Activated CD8-positive, alpha-beta memory T cell treated with anti-CD3 and anti-CD28 coated beads for 1 hour (primary cell): Measurements from ENCODE around the gene BMS1.
"Not testable (repeated sequence)": the region's sequence is repeated elsewhere in the genome, so short reads cannot be mapped to it uniquely, and the experiment has no call there.

Source experiments
- DNase-seq, 2 donors: peaks; one replicate each; pipeline ENCODE4 v3.0.0-alpha.2; 2020; ENCODE audit warnings: low read depth in 1 of 2; ENCODE audit errors: extremely low read depth in 1 of 2

The BMS1 gene

DNA sequence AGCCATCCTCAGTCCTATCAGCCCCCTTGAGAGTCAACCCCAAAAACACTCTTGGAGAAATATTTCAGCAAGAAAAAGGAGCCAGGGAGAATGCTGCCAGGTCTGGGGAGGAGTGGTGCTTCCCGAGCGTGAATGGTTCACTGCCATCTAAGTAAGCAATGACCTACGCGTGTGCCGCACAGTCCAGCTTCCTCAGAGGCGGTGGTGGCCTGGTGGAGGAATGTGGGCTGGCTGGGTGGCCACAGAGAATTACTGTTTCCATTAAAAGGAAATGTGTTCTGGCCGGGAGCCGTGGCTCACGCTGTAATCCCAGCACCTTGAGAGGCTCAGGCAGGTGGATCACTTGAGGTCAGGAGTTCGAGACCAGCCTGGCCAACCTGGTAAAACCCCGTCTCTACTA is 77.4 kb downstream of the BMS1 start:
- not testable (repeated sequence) for DNase-seq

DNA sequence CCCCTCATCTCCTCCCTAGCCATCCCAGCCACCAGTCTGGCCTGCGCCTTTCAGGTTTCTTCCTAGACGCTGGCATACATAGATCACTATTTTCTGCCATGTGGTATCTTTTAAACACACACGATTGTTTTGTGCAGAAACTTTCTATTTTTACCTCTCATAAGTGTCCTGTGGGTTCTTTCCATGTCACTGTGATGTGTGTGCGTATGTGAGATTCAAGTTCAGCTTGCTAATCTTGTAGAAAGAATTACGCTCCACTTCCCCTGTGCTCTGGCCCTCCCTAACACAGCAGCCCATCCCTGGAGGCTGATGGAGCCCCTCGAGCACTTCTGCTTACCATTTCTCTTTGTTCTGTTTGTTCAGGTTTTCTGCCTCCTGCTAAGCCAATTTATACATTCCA is 80.2 kb downstream of the BMS1 start:
- not testable (repeated sequence) for DNase-seq

DNA sequence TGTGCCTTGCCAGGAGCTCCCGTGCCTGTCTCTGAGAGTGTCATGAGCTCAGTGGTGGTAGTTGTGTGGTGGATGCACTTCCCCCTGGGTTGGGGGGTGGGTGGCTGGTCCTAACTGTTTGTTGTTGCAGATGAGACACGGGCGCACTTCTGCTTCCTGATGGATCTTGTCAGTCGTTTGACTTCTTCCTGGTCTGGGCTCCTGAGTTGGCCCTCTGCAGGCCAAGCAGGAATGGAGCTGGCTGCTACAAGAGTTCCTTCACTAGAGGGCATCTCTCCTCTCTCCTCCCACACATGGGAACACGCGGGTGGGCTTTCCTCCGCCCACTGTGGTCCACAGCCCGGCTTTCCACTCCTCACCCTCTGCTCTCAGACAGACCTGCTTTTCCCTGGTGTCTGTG is 82.0 kb downstream of the BMS1 start:
- DNase-seq: no peak

DNA sequence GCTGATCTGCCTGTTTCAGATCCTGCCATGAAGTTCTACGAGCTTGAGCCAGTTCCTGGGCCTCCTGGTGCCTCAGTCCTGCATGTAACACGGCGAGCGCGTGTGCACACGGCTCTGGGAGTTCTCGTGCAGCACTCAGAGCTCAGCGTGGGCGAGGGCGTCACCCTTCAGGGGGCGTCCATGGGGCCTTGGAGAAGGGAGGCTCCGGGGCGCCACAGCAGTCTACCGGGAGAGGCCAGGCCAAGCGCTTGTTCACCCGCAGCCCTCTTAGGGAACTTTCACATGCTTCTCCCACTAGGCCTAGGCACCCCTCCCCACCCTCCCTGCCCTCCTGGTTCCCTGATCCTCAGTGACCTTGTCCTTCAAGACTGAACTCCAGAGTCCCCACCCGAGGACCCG is 83.1 kb downstream of the BMS1 start:
- DNase-seq: no peak

DNA sequence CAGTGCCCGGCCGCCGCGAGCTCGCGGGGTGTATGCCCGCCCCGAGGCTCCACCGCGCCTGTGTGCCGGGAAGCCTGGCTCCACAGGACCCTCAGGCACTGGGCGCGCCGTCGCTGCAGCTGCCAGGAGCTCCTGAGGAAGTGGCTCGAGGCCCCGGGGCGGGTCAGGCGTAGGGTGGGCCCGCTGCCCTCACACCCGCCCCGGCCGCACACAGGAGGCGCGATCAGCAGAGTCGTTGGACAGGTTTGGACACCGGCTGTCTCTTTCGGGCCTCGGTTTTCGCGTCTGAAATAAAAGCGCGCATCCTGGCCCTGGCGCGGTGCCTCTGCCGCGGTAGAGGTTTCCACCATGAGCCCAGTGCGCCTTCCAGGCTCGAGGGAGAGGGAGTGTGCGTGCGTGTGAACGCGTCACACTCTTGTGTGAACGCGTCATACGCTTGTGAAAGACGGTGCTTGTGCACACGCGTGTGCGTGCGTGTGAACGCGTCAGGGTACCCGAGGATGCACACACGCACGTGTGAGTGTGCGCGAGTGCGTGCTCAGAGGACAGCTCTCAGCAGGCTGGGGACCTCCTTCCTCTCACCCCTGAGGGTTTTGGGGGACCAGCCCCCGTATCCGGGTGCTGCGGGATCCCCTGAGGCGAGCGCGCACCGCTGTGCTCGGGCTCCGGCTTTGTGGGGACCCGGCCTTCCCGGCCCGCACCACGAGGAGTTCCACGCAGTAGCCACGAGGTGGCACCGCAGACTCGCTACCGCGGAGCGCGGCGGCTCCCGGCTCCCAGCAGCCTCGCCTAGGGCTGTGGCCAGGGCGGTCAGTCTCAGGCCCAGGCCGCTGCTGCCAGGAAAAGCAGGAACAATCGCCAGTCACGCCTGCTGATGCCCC is 83.8 kb downstream of the BMS1 start:
- DNase-seq: peak; percentile 1 to 5

DNA sequence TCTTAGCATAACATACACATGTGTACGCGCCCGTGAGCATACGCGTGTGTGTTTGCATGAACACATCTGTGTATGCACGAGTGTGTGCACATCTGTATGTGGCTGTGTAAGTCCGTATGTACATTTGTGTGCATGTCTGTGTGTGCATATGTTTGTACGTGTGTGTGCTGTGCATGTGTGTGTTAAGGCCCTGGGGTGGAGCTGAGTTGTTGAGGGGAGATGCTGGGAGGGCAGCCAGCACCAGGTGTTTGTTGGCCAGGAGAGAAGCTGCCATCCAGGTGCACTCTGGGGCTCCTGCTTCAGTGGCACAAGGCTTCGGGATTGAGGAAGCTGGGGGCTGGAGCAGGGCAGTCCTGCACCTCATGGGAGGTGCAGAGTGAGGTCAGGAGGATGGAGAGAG is 85.0 kb downstream of the BMS1 start:
- no peak for DNase-seq

DNA sequence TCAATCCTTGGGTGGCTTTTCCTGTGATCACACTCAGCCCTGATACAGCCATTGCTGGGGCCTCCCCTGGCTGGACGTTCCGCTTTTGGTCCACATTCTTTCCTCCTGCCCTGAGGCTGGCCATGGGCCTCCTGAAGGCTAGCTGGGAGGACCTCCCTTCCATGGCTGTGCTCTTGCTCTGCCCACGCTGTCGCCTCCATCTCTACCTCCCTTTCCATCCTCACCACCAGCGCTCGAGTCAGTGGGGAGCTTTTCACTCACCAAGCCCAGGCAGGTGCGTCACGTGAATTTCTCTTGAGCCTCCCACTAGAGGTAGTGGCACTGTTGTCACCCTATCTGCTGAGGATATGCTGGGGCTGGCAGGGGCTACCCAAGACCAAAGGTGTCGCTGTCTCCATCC is 85.9 kb downstream of the BMS1 start:
- no peak for DNase-seq

DNA sequence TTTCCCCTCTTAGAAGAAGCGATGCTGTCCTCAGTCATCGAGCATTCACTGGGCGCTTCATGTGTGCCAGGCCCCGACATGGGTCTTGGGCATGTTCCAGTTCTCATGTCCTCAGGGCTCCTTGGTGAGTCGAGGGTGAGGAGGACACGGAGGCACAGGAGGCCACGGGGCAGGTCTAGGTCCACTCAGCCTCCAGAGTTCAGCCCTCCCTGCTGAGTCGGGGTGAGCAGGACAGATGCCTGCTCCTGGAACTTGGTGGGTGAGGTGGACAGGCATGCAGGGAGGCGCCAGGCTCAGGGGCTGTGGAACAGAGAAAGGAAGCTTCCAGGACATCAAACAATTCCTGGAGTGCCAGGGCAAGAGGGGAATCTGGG is 87.4 kb downstream of the BMS1 start:
- no peak for DNase-seq

DNA sequence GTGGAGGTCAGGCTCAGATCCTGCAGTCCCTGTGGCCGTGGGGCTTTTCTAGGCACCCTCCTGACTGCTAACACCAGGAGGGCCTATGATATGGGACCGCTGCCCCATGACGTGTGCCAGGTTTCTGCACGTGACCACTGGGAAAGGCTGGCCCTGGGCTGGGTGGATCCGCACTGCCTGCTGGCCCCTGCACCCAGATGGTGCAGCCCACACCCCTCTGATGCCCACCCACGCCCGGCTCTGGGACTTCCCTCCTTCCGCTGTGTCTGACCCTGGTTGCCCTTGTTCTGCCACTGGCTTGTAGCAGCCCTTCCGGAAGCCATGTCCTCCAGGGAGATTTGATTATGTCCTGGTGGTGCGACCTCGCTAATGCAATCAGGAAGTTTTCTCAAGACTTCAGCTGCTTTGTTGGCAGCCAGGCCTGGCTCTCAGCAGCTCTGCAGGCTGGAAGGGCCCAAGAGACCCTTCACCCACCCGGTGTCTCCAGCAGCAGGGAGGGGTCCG is 88.6 kb downstream of the BMS1 start:
- DNase-seq: not testable (repeated sequence)

DNA sequence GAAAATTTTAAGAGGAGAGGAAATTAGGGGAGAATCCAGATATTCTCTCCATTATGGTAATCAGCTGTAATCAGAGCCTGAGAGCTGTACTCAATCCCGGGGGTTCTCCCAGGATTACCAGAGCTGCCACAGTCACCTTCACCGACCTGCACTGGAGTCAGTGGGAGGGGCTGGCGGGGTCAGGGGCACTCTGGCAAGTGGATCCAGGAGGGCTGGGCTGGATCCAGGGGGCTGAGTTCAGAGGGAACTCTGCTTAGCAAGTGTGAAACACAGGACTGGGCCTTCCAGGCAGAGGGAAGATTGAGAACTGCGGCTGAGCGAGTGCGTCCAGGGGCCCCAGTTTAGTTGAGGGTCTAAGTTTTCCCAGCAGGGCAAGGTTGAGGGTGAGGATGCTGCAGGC is 89.2 kb downstream of the BMS1 start:
- DNase-seq: no peak

DNA sequence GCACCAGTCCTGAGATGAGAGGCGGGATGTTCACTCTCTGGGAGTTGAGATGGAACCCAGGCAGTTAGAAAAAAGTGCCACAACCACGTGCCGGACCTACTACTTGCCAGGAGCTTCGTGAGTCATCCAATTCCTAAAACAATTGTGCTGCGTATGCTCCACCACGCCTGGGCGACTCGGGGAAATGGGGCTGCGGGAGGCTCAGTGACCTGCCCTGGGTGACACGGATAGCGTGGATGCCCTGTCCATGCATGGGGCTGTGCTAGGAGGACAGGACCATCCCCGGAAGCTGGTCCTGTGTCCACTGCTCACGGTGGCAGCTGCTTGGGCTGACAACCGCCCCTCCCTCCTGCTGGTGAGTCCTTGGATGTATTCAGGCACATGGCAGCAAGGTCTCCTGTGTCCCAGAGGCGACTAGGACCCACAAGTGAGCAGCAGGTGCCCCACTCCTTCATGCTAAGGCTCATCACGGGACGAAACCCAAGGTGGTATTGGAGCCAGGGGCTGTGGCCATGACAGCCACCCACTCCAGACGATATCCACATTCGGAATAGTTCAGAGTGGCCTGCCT is 90.4 kb downstream of the BMS1 start:
- DNase-seq: no peak

DNA sequence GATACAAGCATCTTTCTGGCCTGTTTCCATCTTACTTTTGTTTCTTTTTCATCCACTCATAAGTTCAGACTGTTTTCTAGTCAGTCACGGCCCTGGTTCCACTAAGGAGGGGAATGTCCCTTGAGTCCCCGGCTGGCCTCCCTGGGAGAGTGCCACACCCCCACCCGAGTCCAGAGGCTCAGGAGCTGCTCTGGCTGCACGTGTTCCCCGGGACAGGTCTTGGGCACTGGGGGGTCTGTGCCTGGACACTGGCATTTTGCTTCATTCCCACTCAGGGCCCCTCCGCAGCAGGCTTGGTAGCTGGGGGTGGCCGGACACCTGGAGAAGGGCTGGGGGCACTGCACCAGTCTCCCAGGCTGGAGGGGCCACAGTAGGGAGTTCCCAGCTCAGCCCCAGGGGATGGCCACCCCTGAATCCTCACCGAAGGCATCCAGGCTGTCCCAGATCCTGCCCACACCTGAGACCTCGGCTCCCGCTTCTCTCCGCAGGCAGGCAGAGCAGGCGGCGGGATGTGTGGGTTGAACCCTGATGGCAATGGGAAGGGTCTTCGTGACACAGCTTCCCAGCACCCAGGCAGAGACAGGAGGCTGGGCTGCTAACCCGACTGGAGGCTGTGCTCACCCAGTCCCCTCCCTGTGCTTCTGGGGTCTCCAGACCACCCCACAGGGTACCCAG is 92.3 kb downstream of the BMS1 start:
- no peak for DNase-seq

DNA sequence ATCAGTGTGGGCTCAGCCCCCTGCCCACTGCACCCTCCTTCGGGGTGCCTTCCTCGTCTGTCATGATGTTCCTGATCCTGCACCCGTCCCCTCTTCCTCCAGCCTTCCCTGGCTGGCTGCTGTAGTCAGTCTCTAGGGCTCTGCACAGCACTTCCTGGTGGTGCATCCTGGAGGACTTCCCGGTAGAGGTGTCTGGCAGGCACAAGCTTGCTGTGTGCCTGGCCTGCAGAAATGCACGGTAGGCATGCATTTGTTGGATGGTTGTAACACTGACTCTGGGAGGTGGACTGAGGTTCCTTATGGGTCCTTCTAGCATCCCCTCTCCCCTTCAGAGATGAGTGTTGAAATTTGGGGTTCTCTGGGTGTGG is 92.8 kb downstream of the BMS1 start:
- no peak for DNase-seq

DNA sequence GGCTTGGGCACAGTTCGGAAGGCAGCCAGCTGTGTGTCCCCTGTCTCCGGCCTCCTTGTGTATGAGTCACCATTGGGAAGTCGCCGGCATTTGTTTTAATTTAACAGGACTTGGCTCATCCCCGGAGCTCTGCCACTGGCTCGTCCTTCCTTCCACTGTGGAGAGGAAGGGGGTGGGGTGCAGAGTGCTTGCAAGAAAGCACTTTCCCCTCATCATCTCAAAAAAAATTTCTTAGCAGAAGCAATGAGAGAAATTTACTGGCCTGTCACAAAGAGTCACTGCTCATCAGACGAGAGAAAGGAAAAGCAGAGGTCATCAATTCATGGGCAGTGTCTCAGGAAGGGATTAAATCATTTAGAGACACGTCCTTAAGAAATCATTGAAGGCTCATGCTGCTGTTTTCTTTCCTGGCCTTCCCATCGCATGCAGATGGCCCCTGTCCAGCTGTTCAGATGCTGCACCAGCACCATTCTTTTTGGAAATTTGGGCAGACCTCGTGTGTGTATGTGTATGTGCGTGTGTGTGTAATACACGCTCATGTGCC is 93.3 kb downstream of the BMS1 start:
- DNase-seq: no peak

DNA sequence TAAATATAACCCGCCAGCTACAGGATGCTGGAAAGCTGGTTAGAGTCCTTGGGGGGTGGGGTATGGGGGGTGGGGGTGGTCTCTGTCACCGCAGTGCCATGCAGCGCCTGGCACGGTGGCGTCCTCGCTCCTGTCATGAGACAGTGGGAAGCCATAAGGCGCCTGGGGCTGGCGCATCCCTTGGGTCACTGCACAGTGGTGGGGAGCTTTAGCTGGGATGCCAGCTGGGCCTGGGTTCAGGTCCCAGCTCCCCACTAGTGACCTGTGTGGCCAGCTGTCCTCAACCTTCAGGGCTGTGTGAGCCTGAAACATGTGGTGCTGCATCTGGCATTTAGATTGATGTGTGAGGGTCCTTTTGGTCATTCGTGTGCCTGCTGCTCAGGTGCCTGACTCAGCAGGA is 93.9 kb downstream of the BMS1 start:
- DNase-seq: no peak

DNA sequence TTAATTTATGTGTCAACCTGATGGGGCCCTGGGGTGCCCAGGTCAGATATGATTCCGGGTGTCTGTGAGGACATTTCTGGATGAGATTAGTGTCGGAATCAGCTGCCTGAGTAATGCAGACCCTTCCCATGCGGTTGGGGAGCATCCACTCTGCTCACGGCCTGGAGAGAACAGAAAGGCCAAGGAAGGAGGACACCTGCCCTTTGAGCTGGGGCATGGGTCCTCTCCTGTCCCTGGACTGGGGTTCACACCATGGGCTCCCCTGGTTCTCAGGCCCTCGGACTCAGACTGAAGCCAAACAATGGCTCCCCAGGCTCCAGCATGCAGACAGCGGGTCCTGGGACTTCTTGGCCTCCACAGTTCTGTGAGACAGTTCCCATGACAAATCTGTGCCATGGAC is 94.3 kb downstream of the BMS1 start:
- no peak for DNase-seq

DNA sequence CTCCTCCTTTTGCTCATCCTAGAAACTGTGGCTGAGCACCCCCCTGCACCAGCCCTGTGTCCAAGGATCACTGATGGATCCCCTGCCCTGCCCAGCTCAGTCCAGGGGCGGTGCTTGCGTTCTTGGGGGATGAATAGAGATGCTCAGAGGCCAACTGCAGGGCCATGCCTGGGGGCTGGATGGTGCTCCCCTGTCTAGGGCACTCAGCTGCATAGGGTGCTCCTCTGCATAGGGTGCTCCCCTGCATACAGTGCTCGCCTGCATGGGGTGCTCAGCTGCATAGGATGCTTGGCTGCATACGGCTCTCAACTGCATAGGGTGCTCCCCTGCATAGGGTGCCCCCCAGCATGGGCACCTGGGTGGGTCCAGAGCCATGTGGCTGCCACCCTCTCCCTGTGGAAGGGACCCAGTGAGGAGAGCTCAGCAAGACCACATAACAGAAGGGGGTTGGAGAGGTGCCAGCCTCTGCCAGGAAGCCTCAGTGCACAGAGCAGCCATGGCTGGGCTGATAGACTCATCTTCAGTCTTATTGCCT is 95.0 kb downstream of the BMS1 start:
- no peak for DNase-seq

DNA sequence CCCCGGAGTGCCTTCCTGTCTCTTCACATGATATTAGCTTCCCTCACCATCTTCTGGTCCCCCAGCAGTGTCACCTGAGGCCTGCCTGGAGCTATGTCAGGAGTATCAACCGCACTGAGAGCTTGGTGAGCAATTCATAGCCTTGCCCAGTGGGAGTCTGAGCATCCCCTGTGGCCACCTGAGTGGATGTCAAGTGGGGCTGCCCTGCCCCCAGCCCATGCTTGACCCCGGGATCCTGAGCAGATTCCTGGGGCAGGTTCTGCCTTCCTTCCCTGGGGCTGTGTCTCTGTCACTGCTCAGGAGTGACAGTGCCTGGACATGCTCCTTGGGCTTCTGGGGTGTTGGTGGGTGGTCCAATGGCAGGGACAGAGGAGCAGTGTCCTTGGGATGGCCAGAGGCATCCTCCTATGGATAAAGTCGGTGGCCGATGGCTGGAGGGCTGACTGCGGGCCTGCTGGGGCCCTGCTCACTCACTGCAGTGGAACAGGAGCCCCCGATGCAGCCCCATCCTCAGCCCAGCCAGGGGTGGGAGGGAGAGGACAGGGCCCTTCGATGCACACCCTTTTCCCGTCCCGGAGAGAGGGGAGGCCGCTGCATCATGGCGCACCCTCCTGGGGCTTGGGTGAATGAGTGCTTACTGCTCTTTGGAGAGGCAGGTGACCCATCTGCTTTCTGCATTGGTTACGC is 95.7 kb downstream of the BMS1 start:
- no peak for DNase-seq

DNA sequence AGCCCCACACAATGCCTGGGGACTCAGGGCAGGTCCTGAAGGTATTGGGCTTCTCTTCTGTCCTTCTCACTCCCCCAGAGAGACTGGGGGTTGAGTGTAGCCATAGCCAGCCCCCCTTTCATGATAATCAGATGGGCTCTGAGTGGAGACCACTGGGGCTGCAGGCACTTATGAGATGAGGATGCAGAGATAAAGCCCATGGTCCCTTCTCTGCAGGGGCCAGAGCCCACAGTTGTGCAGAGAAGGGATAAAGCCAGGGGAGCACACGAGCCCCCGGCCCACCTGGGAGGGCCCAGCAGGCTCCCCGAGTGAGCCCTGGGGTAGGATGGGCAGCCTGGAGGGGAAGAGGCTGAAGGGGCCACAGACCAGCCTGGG is 96.2 kb downstream of the BMS1 start:
- DNase-seq: no peak

DNA sequence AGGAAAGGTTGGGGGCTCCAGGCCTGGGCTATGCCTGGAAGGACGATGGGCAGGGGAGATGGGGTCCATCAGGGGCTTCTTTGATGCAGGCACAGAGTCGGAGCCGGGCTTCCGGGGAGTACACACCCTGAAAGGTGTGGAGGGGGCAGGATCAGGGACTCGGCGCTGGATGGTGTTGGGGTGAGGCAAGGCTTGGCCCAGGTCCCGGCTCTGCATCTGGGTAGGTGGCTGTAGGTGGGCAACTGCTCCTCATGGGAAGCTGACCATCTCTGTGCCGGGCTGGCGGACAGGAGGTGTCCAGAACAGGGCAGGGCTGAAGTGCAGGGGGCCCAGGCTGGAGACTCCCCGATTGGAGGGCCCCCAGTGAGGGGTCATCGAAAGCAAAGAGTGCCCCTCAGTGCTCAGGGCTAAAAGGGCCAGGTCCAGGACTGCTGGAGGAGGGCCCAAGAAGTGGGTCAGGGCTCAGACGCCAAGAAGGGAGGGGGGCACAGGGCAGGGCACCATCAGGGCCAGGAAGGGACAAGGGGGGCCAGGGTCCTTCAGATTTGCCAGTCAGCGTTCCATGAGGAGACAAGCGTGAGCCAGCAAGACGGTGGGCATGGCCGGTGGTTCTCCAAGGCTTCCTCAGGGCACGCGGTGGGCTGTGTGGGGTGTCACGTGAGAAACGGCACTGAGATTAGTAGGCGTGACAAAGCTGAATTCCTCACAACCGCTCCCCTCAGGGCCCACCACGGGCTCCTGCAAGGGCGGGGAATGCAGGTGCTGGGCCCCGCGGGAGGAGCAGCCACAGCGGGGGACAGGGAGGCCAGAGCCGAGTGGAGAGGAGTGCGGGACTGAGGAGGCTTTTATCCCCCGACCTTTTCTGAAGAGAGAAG is 97.0 kb downstream of the BMS1 start:
- DNase-seq: no peak
